ENCODE measurements around the gene SGO1.
"Not testable (repeated sequence)": the region's sequence is repeated elsewhere in the genome, so short reads cannot be mapped to it uniquely, and the experiment has no call there.

DNA sequence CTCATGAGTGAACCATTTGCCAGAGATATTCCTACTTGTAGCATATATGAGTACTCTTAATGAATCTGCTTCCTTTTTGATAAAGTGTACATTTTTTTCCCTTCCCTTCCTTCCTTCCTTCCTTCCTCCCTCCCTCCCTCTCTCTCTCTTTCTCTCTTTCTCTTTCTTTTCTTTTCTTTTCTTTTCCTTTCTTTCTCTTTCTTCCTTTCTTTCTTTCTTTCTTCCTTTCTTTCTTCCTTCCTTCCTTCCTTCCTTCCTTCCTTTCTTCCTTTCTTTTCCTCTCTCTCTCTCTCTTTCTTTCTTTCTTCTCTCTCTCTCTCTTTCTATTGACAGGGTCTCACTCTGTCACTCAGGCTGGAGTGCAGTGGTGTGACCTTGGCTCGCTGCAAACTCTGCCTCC lies 27.5 kb upstream of the SGO1 start:
- TF ChIP-seq, protein P1, sequence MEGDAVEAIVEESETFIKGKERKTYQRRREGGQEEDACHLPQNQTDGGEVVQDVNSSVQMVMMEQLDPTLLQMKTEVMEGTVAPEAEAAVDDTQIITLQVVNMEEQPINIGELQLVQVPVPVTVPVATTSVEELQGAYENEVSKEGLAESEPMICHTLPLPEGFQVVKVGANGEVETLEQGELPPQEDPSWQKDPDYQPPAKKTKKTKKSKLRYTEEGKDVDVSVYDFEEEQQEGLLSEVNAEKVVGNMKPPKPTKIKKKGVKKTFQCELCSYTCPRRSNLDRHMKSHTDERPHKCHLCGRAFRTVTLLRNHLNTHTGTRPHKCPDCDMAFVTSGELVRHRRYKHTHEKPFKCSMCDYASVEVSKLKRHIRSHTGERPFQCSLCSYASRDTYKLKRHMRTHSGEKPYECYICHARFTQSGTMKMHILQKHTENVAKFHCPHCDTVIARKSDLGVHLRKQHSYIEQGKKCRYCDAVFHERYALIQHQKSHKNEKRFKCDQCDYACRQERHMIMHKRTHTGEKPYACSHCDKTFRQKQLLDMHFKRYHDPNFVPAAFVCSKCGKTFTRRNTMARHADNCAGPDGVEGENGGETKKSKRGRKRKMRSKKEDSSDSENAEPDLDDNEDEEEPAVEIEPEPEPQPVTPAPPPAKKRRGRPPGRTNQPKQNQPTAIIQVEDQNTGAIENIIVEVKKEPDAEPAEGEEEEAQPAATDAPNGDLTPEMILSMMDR (IDR thresholded peaks at IDR 0.05 in 2 of 3, conservative IDR thresholded peaks at IDR 0.05 in 1 of 3; ENCODE audit: borderline replicate concordance in 1 of 3, insufficient read depth in 1 of 3, low read depth in 2 of 3, low read length in 2 of 3) = not testable (repeated sequence)
- TF ChIP-seq YY1 (IDR thresholded peaks at IDR 0.05; ENCODE audit: extremely low read depth, insufficient replicate concordance, low read depth, low read length); POLR2AphosphoS5 (IDR thresholded peaks at IDR 0.05; ENCODE audit: low read depth, low read length); POLR2A (IDR thresholded peaks at IDR 0.05; ENCODE audit: borderline replicate concordance, extremely low read depth, insufficient read depth, insufficient read length); CBX3 (IDR thresholded peaks at IDR 0.05; ENCODE audit: low read depth); EZH2 (IDR thresholded peaks at IDR 0.05); EGR1 (IDR thresholded peaks at IDR 0.05; ENCODE audit: low read depth); SIN3A (IDR thresholded peaks at IDR 0.05; ENCODE audit: low read depth); RAD21 (IDR thresholded peaks at IDR 0.05; ENCODE audit: low read depth): not testable (repeated sequence)

Measured in HCT116 (cell line).